HG02870 (cell line): Measurements from ENCODE around the gene CDKAL1.
"Not testable (repeated sequence)": the region's sequence is repeated elsewhere in the genome, so short reads cannot be mapped to it uniquely, and the experiment has no call there.

Experiments
- ATAC-seq: cut with Tn5 transposase; IDR thresholded peaks from one replicate; pipeline ENCODE4 v1.9.1; 2021; ENCODE audit warnings: mild to moderate bottlenecking, moderate library complexity; ENCODE audit not compliant: unreplicated experiment

Gene CDKAL1

DNA sequence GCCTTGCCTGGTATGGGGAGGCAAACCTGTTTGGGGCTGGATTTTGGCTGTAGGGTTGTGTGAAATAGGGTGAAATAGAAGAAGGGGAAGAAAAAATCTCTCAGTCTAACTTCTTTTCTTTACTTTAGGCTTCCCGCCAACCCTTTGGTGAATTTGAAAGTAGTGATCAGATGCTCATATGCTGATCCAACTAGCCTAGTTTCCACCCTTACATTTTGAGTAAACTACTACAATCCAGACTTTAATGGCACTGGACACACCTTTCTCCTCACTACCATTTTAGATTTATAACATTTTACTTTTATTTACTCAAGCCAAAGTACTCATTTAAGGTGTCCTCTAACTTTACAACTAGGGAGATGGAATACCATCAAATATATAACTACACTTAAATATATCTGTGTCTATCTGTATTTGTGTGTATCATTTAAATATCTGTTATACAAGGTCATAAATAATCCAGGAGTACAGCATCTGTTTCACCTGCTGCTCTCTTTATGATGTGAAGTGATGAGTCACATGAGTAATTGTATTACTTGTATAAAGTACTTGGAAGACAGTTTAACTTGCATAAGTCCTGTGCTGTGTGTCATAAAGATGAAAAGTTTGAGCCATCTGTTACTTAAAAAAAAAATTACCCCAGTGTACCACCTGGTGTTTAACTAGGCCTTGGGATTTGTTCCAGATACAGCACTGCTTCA lies 172.1 kb downstream of the CDKAL1 start:
- no peak for ATAC-seq

DNA sequence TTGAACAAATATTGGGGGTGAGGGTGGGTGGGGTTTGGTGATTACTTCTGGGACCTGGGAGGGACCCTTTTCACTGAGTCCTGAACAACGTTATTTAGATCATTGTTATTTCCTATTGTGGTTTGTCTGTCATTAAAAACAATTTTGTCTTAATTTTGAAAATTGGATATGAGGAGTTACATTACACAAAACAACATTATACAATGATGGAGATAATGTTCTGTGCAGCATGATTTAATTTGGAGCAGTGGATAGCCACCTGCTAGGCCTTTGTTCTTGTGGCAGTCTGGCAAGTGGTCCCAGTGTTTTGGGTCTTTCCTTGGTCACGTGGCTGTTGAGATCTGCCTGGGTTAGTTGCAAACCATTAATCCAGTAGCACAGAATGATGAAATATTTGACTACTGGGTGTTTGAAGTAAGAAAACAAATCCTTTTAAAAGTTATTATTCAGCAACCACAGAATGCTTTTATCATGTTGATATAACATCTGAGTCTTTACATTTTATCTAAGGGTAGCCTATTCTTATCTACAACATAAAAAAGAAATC lies 172.8 kb downstream of the CDKAL1 start:
- no peak for ATAC-seq

DNA sequence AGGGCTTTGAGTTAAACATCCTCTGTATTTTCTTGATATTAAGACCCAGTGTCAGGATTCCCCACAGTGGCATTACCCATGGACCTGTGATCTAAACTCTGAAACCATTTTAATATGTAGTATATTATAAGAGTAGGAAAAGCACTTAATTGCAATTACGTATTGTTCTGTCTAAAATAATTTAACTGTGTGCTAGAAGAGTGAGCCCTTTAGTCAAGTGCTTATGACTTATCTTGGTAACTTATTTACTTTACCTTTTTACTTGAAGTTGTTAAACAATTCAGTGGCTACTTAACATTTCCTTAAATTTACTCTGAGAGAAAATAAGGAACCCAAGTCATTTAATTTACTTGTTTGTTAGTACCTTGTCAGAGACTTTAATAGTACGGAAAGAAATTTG lies 173.6 kb downstream of the CDKAL1 start:
- ATAC-seq = no peak

GRCh38 chr6:20708367-20709124 lies 174.3 kb downstream of the CDKAL1 start:
- peak; percentile 52 for ATAC-seq

DNA sequence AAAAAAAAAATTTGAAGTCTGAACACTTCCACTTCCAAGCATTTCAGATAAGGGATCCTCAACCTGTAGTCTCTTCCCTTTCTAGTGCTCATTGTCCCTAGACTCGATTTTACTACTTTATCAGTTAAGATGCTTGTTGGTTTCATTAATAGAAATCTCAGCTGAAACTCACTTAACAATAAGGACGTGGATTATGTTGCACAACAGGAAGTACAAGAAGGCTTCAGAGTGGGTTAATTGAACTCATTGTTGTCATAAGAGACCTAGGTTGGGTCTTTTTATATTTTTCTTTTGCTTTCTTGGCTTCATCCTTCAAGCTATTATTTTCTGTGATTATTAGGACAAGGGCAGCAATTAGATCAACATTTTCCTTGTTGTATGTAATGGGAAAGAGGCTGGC lies 175.2 kb downstream of the CDKAL1 start:
- no peak for ATAC-seq

DNA sequence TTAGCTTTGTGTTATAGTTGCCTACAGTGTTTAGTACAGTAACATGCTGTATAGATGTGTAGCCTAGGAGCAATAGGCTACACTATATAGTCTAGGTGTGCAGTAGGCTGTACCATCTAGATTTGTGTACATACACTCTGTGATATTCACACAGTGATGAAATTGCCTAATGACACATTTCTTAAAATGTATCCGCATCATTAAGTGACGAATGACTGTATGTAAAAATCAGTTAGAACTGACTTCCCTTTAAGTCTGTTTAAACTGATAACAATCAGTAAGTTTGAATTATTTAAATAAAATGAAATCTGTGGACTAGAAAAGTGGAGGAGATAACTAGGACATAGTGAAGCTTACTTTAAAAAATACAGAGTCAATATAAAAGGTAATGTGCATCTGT lies 176.1 kb downstream of the CDKAL1 start:
- no peak for ATAC-seq

DNA sequence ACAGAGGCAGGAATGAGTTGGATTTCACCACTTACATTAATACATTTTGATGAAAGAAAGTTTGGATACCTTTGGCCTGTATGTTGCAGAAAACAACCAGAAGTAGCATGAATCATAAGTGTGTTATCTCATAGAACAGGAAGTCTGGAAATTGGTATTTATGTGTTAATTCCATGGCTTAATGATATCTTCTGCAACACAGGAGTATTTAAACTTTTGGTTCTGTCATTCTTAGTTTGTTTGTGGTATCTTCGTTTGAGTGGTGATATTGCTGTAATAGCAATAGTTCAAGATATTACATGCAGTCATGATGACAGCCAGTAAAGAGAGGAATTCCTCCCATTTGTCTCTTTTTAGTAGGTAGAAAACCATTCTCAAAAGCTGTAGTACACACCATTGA lies 177.3 kb downstream of the CDKAL1 start:
- no peak for ATAC-seq

DNA sequence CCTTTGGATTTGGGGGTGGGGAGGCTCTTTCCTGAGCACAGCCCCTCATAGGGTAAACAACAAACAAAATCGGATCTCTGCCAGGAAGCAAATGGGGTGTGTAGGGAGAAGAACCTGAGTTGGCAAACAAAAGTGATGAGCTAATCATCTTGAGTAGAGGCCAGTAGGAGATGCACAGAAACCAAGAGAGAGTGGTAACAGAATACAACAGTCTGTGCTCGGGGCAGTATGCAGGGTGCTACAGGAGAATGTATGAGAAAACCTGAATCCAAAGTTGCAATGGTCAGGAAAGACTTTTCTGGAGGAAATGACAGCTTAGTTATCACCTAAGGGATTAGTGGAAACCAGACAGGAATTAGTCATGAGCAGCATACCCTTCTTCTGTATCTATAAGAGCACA lies 177.8 kb downstream of the CDKAL1 start:
- ATAC-seq = no peak

DNA sequence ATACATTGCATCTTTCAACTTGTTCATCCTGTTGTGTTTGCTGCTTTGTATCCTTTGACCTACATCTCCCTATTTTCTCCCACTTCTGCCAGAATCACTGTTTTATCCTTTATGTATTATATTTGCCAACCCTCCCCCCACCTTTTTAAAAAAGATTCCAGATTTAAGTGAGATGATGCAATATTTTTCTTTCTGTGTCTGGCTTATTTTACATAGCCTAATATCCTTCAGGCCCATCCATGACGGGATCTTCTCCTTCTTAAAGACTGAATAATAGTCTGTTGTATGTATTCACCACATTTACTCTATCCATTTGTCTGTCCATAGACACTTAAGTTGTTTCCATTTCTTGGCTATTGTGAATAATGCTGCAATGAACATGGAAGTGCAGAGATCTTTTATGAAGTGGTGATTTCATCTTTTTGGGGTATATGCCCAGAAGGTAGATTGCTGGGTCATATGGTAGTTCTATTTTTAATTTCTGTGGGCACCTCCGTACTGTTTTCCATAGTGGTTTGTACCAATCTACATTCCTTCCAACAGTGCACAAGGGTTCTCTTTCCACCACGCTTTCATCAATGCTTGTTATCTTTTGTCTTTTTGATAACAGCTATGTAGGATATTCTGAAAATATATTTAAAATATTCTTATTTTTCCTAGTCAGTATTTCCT lies 181.0 kb downstream of the CDKAL1 start:
- ATAC-seq = no peak

DNA sequence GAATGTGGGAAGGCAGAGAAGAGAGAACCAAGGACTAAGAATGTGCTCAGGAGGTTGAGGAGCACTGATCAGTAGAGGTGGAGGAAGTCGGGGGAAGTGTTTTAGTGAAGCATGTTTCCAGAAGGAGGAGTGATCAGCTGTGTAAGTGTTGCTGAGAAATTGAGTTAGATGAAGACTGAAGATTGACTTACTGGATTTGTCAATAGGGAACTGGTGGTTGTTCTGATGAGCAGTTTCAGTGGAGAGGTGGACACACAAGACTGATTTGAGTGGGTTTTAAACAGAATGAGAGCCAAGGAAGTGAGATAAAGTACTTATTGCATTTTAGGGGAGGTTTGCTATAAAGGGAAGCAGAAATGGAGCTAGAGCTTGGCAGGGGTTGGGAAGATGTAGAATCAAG lies 182.6 kb downstream of the CDKAL1 start:
- ATAC-seq = peak; percentile 82

GRCh38 chr6:20717743-20718142 lies 183.5 kb downstream of the CDKAL1 start:
- peak; percentile 33 for ATAC-seq

DNA sequence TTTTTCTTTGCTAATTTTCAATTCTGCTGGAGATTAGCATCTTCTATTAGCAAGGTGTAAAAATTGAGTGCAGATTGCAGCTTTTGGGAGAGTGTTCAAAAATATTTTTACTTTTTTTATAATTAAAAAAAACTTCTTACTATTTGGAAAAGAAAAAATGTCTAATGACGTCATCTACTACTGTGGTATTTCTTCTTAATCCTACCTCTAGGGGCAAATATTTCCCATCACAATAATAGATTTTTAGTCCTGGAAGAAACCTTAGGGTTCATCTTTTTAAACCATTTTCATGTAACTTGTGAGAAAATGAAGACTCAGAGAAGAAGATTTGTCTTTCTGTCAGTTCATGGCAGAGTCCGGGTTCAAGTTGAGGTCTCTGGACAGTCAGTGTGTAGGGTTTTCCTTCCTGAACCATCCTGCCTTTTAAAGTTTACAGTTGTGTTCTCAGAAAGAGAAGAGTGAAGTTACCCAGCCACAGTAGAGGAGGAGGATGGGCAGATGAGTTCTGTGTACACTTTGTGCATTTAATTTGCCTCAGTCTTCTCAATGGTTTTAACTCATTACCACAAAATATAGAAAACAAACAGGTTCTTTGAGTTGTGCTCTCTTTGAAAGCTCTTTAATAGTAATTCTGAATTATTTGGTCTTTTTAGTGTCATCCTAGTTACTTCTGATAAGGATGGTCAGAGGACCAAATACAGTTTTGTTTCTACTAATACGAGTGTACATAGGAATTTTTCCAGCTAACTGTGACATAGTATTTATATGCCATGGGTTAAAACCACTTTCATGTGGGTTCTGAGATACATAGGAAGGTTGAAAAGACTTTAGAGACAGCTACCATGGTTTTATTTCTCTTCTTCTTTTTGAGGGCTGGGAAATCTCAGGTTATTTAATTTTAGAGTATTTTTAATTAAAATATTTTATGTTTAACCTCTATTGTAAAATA lies 184.7 kb downstream of the CDKAL1 start:
- no peak for ATAC-seq

DNA sequence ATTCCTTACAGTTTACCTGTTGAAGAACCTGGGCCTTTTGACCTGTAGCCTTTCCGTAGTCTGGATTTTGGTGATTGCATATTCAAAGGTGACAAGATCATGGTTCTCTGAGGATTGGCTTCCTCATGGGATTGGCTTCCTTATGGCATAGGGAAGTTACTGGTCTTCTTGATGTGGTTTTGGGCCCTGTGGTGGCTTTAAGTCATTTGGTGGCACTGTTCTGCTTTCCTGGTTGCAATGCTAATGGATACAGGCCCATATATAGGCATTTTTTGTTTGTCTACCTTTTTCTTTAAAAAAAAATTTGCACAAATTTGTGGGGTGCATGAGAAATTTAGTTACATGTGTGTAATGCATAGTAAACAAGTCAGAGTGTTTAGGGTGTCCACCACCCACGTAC lies 185.7 kb downstream of the CDKAL1 start:
- ATAC-seq = no peak

- not testable (repeated sequence) for ATAC-seq
These were observed 186.9 kb downstream of the CDKAL1 start for GRCh38 chr6:20721121-20721520.

DNA sequence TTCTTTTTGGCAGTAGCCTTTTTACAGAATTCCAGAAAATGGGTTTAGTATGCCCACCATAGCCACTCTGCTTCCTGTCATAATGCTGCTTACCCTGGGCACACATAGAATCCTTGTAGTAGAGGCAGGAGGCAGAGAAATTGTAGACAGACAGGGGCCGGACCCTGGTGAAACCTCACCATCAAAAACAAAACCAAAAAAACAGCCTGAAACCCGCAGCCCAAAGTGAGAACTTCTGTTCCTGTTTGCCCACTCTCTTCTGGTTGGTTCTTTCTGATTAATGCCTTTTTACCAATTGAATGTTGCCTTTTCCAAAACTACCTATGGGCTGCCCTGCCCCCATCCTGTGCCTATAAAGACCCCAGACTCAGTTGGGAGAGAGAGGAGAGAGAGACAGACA lies 188.2 kb downstream of the CDKAL1 start:
- ATAC-seq = peak; percentile 47

- no peak for ATAC-seq
These were observed 189.0 kb downstream of the CDKAL1 start for GRCh38 chr6:20723236-20723635.

DNA sequence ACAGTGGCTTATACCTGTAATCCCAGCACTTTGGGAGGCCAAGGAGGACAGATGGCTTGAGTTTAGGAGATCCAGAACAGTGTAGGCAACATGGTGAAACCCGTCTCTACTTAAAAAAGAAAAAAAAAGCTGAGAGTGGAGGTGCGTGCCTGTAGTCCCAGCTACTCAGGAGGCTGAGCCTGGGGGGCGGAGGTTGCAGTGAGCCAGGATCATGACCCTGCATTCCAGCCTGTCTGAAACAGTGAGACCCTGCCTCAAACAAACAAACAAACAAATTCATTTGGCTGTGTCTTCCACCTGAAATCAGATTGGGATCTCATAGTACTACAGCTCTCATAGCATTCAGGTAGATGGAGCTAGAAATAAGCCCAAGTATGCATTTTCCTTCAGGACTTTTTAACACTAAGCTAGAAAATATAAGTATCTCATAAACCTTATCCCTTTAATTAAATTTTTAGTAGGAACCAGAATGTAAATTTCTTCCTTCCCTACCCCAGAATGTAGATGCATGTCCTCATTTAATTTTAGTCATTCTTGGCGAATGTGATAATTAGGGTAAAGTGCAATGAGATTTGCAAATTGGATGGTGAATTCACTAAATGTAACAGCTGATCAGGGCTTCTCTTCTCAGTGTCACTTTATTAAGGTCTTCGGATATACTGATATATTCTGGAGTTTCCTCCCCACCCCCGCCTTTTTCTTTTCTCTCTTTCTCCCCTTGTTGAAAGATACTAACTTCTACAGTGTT lies 190.4 kb downstream of the CDKAL1 start:
- ATAC-seq = no peak

GRCh38 chr6:20725235-20725634 lies 191.0 kb downstream of the CDKAL1 start:
- not testable (repeated sequence) for ATAC-seq

DNA sequence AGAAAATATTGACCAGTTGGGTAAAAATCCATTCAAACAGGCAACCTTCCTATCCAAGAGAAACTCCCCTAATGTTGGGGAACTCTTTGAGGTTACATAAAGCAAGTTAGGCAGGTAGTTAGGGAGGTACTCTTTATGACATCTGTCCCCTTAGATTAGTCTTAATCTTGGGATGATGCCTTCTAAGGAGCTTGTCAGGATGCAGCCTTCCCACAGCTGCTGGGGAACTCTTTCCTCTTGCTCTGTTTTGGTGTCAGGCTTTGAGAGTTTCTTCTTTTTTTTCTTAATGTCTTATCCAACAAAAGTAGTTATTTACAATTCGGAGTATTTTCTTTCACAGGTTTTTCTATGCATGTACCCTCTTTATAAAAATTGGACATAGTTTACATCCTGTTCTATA lies 194.8 kb downstream of the CDKAL1 start:
- ATAC-seq = no peak

GRCh38 chr6:20732362-20732761 lies 198.1 kb downstream of the CDKAL1 start:
- ATAC-seq = not testable (repeated sequence)
